Heart right ventricle (tissue), 16 donors: ENCODE data around the gene TLN1. TPM values are rescaled to one million over a fixed set of nuclear protein-coding genes. Genes with fewer than 3 reads are reported as not detected.

Experiments
- ATAC-seq, 8 donors: fragments of 200-7000 bp; cut with Tn5 transposase; one replicate each; pipeline ENCODE4 v1.9.1; 2020; ENCODE audit warnings: mild to moderate bottlenecking in 8 of 8, moderate library complexity in 8 of 8, moderate number of reproducible peaks in 1 of 8
- DNase-seq, 2 donors: peaks; one replicate each; pipeline ENCODE4 v3.0.0-alpha.2; 2020
- H3K27ac ChIP-seq, 10 donors: fragments of 200-600 bp; sonication (generic) in 2 of 10; one replicate each; pipeline versions ENCODE4 v1.5.0 to v1.8.0; 2020 to 2022; ENCODE audit warnings: mild to moderate bottlenecking in 3 of 10
- H3K27me3 ChIP-seq, 7 donors: fragments of 200-600 bp; one replicate each; pipeline ENCODE4 v1.8.0; 2021 to 2022; ENCODE audit warnings: mild to moderate bottlenecking in 2 of 7
- H3K36me3 ChIP-seq, 9 donors: fragments of 200-600 bp; sonication (generic) in 1 of 9; one replicate each; pipeline versions ENCODE4 v1.5.0 to v1.8.0; 2020 to 2022; ENCODE audit warnings: mild to moderate bottlenecking in 2 of 9
- H3K4me1 ChIP-seq, 9 donors: fragments of 200-600 bp; sonication (generic) in 1 of 9; one replicate each; pipeline versions ENCODE4 v1.5.0 to v1.8.0; 2020 to 2022; ENCODE audit warnings: mild to moderate bottlenecking in 4 of 9
- H3K4me3 ChIP-seq, 10 donors: fragments of 200-600 bp; sonication (generic) in 2 of 10; one replicate each; pipeline versions ENCODE4 v1.5.0 to v1.8.0; 2020 to 2022; ENCODE audit warnings: mild to moderate bottlenecking in 7 of 10, moderate library complexity in 2 of 10
- H3K9me3 ChIP-seq, 11 donors: fragments of 200-600 bp in 10 of 11; sonication (generic) in 2 of 11; one replicate each; pipeline versions ENCODE4 v1.5.0 to v1.8.0; 2013 to 2022; ENCODE audit warnings: mild to moderate bottlenecking in 2 of 11, control low read depth in 1 of 11, moderate library complexity in 1 of 11
- WGBS, 2 donors: extraction: QIAGEN DNeasy Blood & Tissue Kit; methylation state at CpG; one replicate each; pipeline ENCODE4 v1.1.7; 2013; ENCODE audit warnings: inconsistent platforms in 1 of 2; 5-methylcytosine and 5-hydroxymethylcytosine counted together
- intact Hi-C, 10 donors: fragments of 100-400 bp; cut with DNase I; formaldehyde crosslinking; loops; one replicate each; pipeline versions ENCODE4 v1.11.1 to v1.14.2; 2022
- polyA plus RNA-seq, 2 donors: library from polyadenylated mRNA; stranded (reverse); fragments of 200-250 nt; gene quantifications; one replicate each; pipeline ENCODE4 v1.2.3, GENCODE V29; 2013
- total RNA-seq, 10 donors: library from RNA; stranded (reverse); fragmentation: NEBNext Ultra II Directional in 3 of 10; extraction: Animal tissue kit (Norgen Biotek cat#: 25700) in 3 of 10; gene quantifications; one replicate each; pipeline versions ENCODE4 v1.2.1 to v1.2.4, GENCODE V29; 2021 to 2023
- TF ChIP-seq, protein P1 (sequence below), 9 donors: fragments of 200-600 bp; sonication (generic) in 2 of 9; IDR thresholded peaks; one replicate each; pipeline versions ENCODE4 v1.5.0 to v1.8.0; 2021 to 2022; ENCODE audit warnings: antibody characterized with exemption in 9 of 9, mild to moderate bottlenecking in 5 of 9, moderate library complexity in 1 of 9
- donor health status: Arrhythmogenic right ventricular cardiomyopathy.
- donor health status: ischemic (EF 13 %, LVEDD 7.1; RV severe dilation, severe dysfunction).
- donor health status: healthy with polysubstance abuse.
- donor health status: DM: no; HTN: yes; CAD: no.
- donor health status: DM: no; HTN: no; CAD: no.
- donor health status: ischemic (EF 25% LVEDD 6.9; RV normal size, moderate dysfunction).
- donor health status: ischemic (EF 25% LVEDD 5.7; RV mildly dilated, moderate dysfunction).
- donor health status: healthy.
- donor health status: DM: yes; HTN: yes; CAD: no.
- donor health status: Ischemic cardiomyopathy.
- donor health status: ischemic (EF 35%, LVEDD 5.7; RV mildly dilated, moderate dysfunction).
- donor health status: nonischemic (EF 11% LVEDD 7.7; RV severe dilation, severe dysfunction).
- donor health status: DM: yes; HTN: yes; CAD: no.
- donor health status: PGD.
- donor health status: ischemic (EF 29% LVEDD 5.4; RV normal size, mild dysfunction).
- donor health status: nonischemic (EF 23%, LVEDD 6.1; RV moderate dilation, normal function).

TLN1 gene
- total and polyA plus RNA-seq, 12 donors: 99.6 to 323 (median 238) TPM

DNA sequence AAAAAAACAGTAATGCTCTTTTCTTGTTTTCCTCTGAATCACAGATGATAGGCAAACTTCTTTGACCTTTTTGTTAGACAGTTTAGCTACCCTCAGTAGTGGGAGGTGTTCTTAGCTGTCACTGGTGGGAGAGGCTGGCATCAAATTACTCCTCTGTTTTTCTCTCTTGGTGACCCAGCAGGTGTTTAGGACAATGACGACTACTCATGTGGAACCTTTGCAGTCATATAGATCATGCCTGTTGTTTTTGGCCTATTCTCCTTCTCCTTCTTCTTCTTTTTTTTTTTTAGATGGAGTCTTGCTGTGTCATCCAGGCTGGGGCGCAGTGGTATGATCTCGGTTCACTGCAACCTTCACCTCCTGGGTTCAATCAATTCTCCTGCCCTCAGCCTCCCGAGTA is 44.0 kb upstream of the TLN1 start:
- DNase-seq (no peak), ATAC-seq (no peak)
- no peak overlapping the region for H3K27ac ChIP-seq

DNA sequence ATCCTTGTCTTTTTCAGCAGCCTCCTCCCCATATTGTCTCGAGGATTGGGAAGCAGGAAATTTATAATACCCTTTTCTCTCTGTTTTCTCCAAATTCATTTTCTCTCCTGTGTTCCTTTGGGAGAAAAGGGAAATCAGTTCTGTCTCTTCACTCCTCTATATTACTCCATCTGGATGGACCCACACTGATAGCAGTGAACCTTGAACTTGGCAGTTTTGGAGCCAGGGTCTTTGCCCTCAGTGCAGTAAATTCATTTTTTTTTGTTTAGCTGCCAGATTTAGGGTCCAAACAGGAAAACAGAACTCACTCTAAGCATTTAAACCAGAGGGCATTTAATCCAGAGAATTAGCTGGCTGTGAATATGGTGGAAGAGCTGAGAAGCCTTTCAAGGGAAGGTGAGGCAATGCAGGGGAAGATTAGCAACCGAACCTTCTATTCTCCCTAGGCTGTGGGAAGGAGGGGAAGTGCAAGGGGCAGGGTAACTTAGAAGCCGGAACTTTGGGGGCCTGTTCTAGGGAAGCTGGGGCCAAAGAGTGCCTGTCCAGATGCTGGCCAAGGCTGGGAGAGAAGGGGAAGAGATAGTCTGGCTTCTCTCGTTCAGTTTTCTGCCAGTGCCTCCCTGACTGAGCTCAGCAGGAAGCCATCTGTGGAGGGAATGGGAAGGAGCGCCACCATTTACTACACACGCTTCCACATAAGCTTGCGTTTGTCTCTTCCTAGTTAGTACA is 43.1 kb upstream of the TLN1 start:
- TF ChIP-seq, protein P1, sequence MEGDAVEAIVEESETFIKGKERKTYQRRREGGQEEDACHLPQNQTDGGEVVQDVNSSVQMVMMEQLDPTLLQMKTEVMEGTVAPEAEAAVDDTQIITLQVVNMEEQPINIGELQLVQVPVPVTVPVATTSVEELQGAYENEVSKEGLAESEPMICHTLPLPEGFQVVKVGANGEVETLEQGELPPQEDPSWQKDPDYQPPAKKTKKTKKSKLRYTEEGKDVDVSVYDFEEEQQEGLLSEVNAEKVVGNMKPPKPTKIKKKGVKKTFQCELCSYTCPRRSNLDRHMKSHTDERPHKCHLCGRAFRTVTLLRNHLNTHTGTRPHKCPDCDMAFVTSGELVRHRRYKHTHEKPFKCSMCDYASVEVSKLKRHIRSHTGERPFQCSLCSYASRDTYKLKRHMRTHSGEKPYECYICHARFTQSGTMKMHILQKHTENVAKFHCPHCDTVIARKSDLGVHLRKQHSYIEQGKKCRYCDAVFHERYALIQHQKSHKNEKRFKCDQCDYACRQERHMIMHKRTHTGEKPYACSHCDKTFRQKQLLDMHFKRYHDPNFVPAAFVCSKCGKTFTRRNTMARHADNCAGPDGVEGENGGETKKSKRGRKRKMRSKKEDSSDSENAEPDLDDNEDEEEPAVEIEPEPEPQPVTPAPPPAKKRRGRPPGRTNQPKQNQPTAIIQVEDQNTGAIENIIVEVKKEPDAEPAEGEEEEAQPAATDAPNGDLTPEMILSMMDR (IDR thresholded peaks at IDR 0.05): no peak
- Histone ChIP-seq H3K27me3 (no peaks in the 10 kb centered on the region), H3K27ac (peak overlapping the region in 3 of 10 donors; percentile 1 to 44 (median 17)), H3K4me1 (peaks cover 7 to 37% (median 30%) of the 10 kb centered on the region in 9 donors), H3K36me3 (no peaks in the 10 kb centered on the region), H3K9me3 (no peaks in the 10 kb centered on the region), H3K4me3 (no peak overlapping the region)
- DNase-seq (peak in 1 of 2 donors; percentile 25), ATAC-seq (peak; percentile 45 to 82 (median 58))
- 53 to 63% methylated on average over 7 of the region's 7 CpGs for WGBS, 2 donors
- intact Hi-C loops: no loop called here

More for the DNA sequence above, 44.0 kb upstream of the TLN1 start:
- intact Hi-C loops: no loop called here
- H3K4me3 ChIP-seq: no peak overlapping the region
- peaks cover 3 to 28% (median 21%) of the 10 kb centered on the region in 9 donors for H3K4me1 ChIP-seq
- TF ChIP-seq, protein P1 (IDR thresholded peaks at IDR 0.05): no peak
- no peaks in the 10 kb centered on the region for H3K27me3 ChIP-seq
- no peaks in the 10 kb centered on the region for H3K9me3 ChIP-seq
- 84 to 91% methylated on average over 4 of the region's 4 CpGs for WGBS, 2 donors
- H3K36me3 ChIP-seq: no peaks in the 10 kb centered on the region

DNA sequence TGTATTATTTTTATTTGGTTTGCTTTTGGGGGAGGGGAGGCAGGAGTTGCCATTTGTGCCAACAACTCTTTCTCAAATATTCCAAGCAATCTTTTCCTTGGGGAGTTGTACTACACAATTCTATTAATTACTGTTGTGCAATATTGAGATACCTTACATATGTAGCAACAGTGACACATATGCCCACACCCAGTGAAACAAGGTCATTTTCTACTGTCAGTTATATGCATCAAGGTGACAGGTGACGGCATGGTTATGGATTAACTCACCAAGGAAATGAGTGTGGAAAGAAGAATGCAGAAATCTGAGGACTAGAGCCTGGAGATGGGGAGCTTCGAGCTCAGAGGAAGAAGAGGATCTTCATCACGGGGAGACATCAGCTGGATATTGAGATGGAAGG is 39.9 kb upstream of the TLN1 start:
- Histone ChIP-seq H3K27ac (peak overlapping the region in 3 of 10 donors; percentile 12 to 61 (median 19)), H3K4me1 (peaks cover 7 to 39% (median 30%) of the 10 kb centered on the region in 9 donors), H3K36me3 (no peaks in the 10 kb centered on the region), H3K27me3 (no peaks in the 10 kb centered on the region), H3K4me3 (no peak overlapping the region), H3K9me3 (no peaks in the 10 kb centered on the region)
- TF ChIP-seq, protein P1 (IDR thresholded peaks at IDR 0.05): no peak
- DNase-seq: no peak
- 84 to 90% methylated on average over 3 of the region's 3 CpGs for WGBS, 2 donors
- ATAC-seq: no peak
- intact Hi-C loops: no loop called here

DNA sequence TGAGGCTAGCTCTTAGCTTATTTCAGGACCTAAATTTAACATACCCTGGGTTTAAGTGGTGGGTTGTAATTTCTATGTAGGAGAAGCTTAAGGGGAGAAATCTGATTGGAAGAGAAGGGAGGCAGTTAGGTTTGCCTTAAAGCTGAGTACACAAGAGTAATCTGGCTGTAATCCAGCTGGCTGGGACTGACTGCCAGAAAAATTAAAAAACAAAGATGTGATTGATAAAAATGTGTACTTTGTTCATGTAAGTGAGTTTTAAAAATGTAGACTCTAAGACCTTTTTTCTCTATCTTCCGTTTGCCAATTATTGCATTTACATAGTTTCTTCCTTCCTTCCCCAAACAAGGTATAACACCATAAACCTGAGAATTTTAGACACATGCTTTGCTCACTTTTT is 39.5 kb upstream of the TLN1 start:
- ATAC-seq (peak in 1 of 8 donors; percentile 18), DNase-seq (peak in 1 of 2 donors; percentile 34)
- Histone ChIP-seq H3K9me3 (no peaks in the 10 kb centered on the region), H3K27me3 (no peaks in the 10 kb centered on the region), H3K4me3 (no peak overlapping the region), H3K27ac (peak overlapping the region in 9 of 10 donors; percentile 9 to 73 (median 51)), H3K36me3 (no peaks in the 10 kb centered on the region), H3K4me1 (peaks cover 7 to 39% (median 30%) of the 10 kb centered on the region in 9 donors)
- WGBS, 2 donors: 43 to 48% methylated on average over 1 of the region's 1 CpG
- TF ChIP-seq, protein P1 (IDR thresholded peaks at IDR 0.05): no peak
- intact Hi-C loops: no loop called here
